Measurements from ENCODE around the gene DERA.
"Not testable (repeated sequence)": the region's sequence is repeated elsewhere in the genome, so short reads cannot be mapped to it uniquely, and the experiment has no call there.

Gene DERA

GRCh38 chr12:15910864-15911721 lies at the start of gene DERA:
Gene DERA (plus strand): TSS chr12:15911332. CDS start chr12:15911384, 52 bp downstream.
- DNase-seq (ENCODE audit: low read depth in 2 of 2), result peak in 1 of 2 donors; percentile 48

DNA sequence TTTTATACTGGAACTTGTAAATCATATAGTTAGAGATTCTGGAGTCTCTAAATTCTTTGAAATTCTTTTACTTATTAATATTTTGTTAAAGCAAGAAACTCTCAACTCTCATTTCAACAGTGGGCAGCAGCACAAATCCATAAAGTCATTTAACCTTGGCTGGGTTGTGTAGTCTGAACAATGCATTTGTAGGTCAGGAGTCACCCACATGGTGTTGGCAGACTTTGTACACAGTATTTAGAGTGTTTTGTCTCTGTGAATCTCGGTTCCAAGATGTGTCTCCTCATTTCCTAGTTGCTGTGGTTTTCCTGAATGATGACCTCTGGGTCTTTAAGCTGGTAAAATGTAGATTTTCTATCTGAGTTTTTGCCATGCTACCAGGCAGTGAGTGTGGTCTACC lies 49.7 kb upstream of the DERA start:
- DNase-seq (ENCODE audit: low read depth in 2 of 2), result no peak

DNA sequence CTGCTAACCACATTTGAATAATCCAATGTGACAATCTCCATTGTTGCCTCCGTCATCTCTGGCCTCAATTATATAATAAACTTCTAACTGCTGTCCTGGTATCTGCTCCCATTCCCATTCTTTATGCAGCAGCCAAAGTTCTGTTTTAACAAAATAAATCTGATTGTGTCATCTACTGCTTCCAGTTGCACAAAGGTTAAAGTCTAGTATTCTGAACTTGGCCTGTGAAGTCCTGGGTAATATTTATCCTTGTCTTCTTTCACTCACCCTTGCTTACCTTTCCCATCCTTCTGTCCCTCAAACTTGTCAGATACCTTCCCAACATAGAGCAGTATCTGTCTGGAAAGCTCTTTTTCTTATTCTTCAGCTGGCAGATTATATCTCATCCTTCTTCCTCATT lies 48.3 kb upstream of the DERA start:
- DNase-seq (ENCODE audit: low read depth in 2 of 2), result no peak

- no peak for DNase-seq (ENCODE audit: low read depth in 2 of 2)
These were observed 47.8 kb upstream of the DERA start for GRCh38 chr12:15863372-15863771.

DNA sequence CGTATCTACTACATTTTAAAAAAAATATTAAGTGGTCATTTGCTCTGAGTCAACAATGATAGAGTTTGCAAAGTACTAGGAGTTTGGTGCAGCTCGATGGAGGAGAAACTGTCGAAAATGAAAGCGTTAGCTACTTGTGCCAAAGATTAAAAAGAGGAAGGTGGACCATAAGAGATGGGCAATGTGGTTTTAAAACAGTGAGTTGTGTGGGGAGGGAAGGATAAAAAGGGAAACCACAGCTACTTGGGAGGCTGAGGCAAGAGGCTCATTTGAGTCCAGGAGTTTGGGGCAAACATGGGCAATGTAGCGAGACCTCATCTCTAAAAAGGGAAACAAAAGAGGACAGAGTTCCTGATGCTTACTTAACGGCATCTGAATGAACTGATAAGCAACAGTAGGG lies 47.1 kb upstream of the DERA start:
- DNase-seq (ENCODE audit: low read depth in 2 of 2), result no peak

GRCh38 chr12:15868186-15868585 lies 42.9 kb upstream of the DERA start:
- no peak for DNase-seq (ENCODE audit: low read depth in 2 of 2)

DNA sequence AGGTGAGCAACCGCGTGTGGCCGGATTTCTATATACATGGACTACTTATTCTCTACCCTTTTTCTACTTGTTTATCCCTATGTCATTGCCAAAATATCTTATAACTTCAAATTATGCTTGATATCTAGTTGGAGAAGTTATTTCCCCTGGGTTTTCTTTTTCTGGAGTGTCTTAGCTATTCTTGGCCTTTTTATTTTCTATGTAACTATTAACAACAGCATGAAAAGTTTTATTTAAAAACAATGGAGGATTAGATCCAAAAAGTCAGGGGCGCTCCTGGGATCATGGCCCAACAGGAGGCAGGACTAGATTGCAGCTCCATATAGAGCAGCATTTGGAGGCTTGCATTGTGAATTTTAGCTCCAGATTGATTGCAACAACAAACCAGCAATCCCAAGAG lies 37.6 kb upstream of the DERA start:
- no peak for DNase-seq (ENCODE audit: low read depth in 2 of 2)

GRCh38 chr12:15874556-15875145 lies 36.5 kb upstream of the DERA start:
- DNase-seq (ENCODE audit: low read depth in 2 of 2), result not testable (repeated sequence)

DNA sequence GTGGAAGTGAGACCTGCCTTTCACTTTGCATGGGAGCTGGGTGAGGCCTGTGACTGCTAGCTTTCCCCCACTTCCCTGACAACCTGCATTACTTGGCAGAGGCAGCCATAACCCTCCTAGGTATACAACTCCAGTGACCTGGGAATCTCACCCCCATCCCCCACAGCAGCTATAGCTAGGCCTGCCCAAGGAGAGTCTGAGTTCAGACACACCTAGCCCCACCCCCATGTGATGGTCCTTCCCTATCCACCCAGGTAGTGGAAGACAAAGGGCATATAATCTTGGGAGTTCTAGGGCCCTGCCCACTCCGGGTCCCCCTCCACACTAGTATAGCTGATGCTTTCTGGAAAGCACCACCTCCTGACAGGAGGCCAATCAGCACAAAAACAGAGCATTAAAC lies 35.3 kb upstream of the DERA start:
- DNase-seq (ENCODE audit: low read depth in 2 of 2), result no peak

DNA sequence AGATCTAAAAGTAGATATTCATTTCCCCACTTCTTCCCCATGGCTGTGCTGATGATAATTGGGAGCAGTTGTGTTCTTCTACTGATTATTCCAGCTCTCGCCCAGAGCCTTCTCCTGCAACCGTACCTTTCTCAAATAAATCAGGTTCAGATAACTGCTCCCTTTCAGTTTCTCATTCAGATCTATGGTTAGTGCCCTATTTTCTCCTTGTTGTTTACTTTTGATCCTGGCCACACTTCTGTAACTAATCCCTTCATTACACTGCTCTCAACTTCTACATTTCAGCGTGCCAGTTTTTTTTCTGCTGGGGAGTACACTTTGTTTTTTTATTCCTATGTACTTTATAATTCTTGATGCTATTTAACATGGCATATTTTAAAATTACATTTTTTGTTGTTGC lies 31.7 kb upstream of the DERA start:
- DNase-seq (ENCODE audit: low read depth in 2 of 2), result no peak

DNA sequence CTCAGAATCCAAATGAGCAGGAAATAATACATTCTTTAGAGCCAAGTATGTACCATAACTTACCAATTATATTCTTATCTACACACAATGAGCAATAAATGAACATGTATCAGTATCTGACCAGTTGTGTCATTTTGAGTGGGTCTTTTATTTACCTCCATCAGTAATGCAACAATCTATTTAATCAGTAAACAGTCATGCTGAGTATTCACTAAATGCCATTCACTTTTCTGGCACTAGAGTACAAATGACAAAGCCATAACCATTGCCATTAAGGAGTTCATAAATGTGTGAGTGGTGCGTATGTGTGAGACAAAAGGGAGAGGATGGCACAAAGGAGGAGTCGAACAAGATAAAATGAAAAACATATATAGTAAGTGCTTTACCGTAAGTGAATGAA lies 30.4 kb upstream of the DERA start:
- no peak for DNase-seq (ENCODE audit: low read depth in 2 of 2)

GRCh38 chr12:15882118-15882971 lies 28.8 kb upstream of the DERA start, which contains the start of gene STRAP:
Gene STRAP (plus strand): TSS chr12:15882387. CDS start chr12:15882708, 321 bp downstream.
- DNase-seq (ENCODE audit: low read depth in 2 of 2), result peak; percentile 91 to 92

GRCh38 chr12:15883536-15883935 lies 27.6 kb upstream of the DERA start:
- no peak for DNase-seq (ENCODE audit: low read depth in 2 of 2)

- no peak for DNase-seq (ENCODE audit: low read depth in 2 of 2)
These were observed 24.6 kb upstream of the DERA start for GRCh38 chr12:15886372-15887042.

GRCh38 chr12:15887043-15887817 lies 23.9 kb upstream of the DERA start:
- DNase-seq (ENCODE audit: low read depth in 2 of 2), result no peak

DNA sequence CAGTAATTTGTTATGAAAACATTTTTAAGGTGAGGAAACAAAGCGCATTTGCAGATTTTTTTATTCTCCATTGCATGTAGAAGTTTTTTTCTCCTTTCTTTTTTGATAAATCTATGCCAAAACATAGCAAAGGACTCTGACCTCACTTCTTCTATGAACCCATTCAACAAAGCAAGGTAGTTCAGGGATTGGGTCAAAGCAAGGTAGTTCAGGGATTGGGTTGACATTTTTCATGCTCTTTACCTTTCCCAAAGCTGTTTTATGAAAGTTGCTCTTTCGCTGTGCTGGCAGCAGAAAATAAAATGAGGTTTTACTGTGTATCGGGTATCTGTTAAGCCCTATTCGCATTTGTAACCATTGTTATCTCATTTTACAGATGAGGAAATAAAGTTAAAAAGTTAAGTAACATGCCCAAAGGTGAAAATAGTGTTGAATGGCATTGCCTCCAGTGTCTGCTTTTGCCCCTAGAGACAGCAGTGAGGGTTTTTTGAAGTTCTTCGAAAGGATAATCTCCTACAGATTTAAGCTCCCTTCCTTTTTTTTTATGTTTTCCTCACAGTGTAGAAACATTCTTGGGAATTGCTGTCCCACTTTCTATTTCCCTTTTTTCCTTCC lies 18.4 kb upstream of the DERA start:
- no peak for DNase-seq (ENCODE audit: low read depth in 2 of 2)

DNA sequence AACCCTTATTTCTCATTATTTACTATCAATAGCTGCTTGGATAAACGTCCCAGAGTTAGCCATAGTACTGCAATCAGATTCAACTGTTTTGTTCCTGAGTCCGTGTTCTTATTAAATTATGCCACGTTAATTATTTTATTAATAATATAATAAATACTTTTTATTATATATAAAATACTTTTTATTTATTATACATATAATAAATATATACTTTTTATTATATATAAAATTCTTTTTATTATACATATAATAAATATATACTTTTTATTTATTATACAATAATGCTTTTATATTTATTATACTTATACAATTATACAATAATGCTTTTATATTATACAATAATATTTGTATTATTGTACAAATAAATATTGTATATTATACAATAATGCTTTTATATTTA lies 17.9 kb upstream of the DERA start:
- DNase-seq (ENCODE audit: low read depth in 2 of 2), result no peak

GRCh38 chr12:15896867-15897266 lies 14.3 kb upstream of the DERA start:
- DNase-seq (ENCODE audit: low read depth in 2 of 2), result no peak

GRCh38 chr12:15897433-15897832 lies 13.7 kb upstream of the DERA start:
- DNase-seq (ENCODE audit: low read depth in 2 of 2), result no peak

DNA sequence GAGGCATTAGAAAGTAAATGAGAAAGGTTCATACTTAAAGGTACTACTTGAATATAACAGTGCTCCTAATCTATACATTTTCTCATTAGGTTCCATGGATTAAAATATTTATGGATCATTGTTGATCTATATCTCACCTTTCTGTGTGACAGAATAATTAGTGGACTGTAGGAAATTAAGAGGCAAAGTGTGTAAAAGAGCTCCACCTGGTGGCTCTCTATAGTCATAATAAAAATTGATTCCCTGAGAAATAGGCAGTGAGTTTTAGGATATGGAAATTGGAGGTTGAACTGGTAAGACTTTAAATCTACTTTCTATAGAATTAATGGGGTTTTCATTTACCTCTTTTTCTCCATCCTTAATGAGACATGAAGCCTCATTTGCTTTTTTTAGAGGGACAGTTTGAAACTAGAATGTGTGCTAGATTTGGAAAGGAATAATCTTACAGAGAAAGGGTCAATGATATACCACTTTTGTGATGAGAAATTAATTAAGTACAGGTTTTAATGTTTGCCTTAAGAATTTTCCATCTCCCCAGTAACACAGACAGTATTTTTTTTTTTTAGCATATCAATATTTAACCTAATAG lies 11.8 kb upstream of the DERA start:
- DNase-seq (ENCODE audit: low read depth in 2 of 2), result no peak
